GM08714 (cell line): ENCODE measurements around the gene BEX3.
"Not testable (repeated sequence)": the region's sequence is repeated elsewhere in the genome, so short reads cannot be mapped to it uniquely, and the experiment has no call there.

Experiments used
- H3K4me3 ChIP-seq: fragments of 200-500 bp; sonication (Bioruptor generic); 2 replicates; pipeline ENCODE4 v1.5.1; 2014; ENCODE audit warnings: mild to moderate bottlenecking, low read length, inconsistent platforms
- ZNF274 ChIP-seq: IDR thresholded peaks from 2 replicates; pipeline ENCODE4 v1.6.1; 2012; ENCODE audit warnings: mild to moderate bottlenecking, low read depth, low read length

BEX3 gene

GRCh38 chrX:103399744-103400143 is 23.4 kb downstream of the BEX3 start:
- H3K4me3 ChIP-seq: no peak overlapping the region
- TF ChIP-seq ZNF274: no peak

GRCh38 chrX:103400931-103401330 is 24.6 kb downstream of the BEX3 start:
- TF ChIP-seq ZNF274: no peak
- no peak overlapping the region for H3K4me3 ChIP-seq

- TF ChIP-seq ZNF274: no peak
- H3K4me3 ChIP-seq: peak overlapping the region; percentile 62; the same call in 1 of the 2 replicates
Measured at GRCh38 chrX:103404231-103405008, 28.1 kb downstream of the BEX3 start.

- peak overlapping the region; percentile 62; the same call in 1 of the 2 replicates for H3K4me3 ChIP-seq
- TF ChIP-seq ZNF274: no peak
Measured at GRCh38 chrX:103405009-103405333, 28.6 kb downstream of the BEX3 start.

- TF ChIP-seq ZNF274: no peak
- no peak overlapping the region for H3K4me3 ChIP-seq
Measured at GRCh38 chrX:103406256-103406655, 29.9 kb downstream of the BEX3 start.

GRCh38 chrX:103407776-103408175 is 31.4 kb downstream of the BEX3 start:
- TF ChIP-seq ZNF274: no peak
- no peak overlapping the region for H3K4me3 ChIP-seq

GRCh38 chrX:103411721-103412120 is 35.4 kb downstream of the BEX3 start:
- H3K4me3 ChIP-seq: not testable (repeated sequence)

- no peak overlapping the region for H3K4me3 ChIP-seq
- TF ChIP-seq ZNF274: no peak
Measured at GRCh38 chrX:103413705-103414387, 37.5 kb downstream of the BEX3 start.

- H3K4me3 ChIP-seq: no peak overlapping the region
- TF ChIP-seq ZNF274: no peak
Measured at GRCh38 chrX:103414561-103414960, 38.2 kb downstream of the BEX3 start.

- TF ChIP-seq ZNF274: no peak
- no peak overlapping the region for H3K4me3 ChIP-seq
Measured at GRCh38 chrX:103415068-103415467, 38.7 kb downstream of the BEX3 start.

- no peak for TF ChIP-seq ZNF274
- no peak overlapping the region for H3K4me3 ChIP-seq
Measured at GRCh38 chrX:103415528-103415927, 39.2 kb downstream of the BEX3 start.

GRCh38 chrX:103417370-103417769 is 41.0 kb downstream of the BEX3 start:
- no peak overlapping the region for H3K4me3 ChIP-seq
- TF ChIP-seq ZNF274: no peak

GRCh38 chrX:103417933-103418332 is 41.6 kb downstream of the BEX3 start:
- TF ChIP-seq ZNF274: no peak
- no peak overlapping the region for H3K4me3 ChIP-seq

- no peak overlapping the region for H3K4me3 ChIP-seq
- TF ChIP-seq ZNF274: no peak
Measured at GRCh38 chrX:103418811-103419340, 42.5 kb downstream of the BEX3 start.

- TF ChIP-seq ZNF274: no peak
- no peak overlapping the region for H3K4me3 ChIP-seq
Measured at GRCh38 chrX:103423955-103424638, 47.8 kb downstream of the BEX3 start.
